ENCODE data around the gene RBBP8.

DNA sequence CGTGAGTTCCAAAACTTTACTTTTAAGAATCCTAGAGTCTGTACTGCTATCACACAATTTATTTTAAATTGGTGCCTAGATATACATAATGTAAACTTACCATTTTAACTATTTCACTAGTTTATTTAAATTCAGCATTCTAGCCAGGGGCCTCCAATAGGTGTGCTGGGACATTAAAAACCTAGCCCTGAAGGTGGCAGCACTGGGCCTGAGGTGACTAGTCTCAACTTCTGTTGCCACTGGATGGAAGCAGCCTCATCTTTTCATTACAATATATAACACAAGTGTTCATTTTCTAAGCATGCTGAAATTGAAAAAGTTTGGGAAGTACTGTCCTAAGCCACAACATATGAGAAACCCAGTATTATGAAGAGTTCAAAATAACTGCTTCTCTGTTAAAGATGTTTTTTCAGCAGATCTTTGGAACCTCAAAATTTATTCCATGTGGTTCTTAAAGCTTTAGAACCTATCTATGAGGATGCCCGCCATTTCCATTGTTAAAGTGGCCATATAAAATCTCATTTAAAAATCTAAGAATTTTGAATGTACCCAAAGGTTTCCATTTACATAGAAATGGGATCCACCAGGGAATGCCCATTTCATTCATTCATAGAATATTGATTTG, 2.9 kb upstream of the RBBP8 start:
- TF ChIP-seq, protein P1, sequence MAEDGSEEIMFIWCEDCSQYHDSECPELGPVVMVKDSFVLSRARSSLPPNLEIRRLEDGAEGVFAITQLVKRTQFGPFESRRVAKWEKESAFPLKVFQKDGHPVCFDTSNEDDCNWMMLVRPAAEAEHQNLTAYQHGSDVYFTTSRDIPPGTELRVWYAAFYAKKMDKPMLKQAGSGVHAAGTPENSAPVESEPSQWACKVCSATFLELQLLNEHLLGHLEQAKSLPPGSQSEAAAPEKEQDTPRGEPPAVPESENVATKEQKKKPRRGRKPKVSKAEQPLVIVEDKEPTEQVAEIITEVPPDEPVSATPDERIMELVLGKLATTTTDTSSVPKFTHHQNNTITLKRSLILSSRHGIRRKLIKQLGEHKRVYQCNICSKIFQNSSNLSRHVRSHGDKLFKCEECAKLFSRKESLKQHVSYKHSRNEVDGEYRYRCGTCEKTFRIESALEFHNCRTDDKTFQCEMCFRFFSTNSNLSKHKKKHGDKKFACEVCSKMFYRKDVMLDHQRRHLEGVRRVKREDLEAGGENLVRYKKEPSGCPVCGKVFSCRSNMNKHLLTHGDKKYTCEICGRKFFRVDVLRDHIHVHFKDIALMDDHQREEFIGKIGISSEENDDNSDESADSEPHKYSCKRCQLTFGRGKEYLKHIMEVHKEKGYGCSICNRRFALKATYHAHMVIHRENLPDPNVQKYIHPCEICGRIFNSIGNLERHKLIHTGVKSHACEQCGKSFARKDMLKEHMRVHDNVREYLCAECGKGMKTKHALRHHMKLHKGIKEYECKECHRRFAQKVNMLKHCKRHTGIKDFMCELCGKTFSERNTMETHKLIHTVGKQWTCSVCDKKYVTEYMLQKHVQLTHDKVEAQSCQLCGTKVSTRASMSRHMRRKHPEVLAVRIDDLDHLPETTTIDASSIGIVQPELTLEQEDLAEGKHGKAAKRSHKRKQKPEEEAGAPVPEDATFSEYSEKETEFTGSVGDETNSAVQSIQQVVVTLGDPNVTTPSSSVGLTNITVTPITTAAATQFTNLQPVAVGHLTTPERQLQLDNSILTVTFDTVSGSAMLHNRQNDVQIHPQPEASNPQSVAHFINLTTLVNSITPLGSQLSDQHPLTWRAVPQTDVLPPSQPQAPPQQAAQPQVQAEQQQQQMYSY (CRISPR knock-in tag; IDR thresholded peaks at IDR 0.05), result no peak
- TF ChIP-seq, protein P2, sequence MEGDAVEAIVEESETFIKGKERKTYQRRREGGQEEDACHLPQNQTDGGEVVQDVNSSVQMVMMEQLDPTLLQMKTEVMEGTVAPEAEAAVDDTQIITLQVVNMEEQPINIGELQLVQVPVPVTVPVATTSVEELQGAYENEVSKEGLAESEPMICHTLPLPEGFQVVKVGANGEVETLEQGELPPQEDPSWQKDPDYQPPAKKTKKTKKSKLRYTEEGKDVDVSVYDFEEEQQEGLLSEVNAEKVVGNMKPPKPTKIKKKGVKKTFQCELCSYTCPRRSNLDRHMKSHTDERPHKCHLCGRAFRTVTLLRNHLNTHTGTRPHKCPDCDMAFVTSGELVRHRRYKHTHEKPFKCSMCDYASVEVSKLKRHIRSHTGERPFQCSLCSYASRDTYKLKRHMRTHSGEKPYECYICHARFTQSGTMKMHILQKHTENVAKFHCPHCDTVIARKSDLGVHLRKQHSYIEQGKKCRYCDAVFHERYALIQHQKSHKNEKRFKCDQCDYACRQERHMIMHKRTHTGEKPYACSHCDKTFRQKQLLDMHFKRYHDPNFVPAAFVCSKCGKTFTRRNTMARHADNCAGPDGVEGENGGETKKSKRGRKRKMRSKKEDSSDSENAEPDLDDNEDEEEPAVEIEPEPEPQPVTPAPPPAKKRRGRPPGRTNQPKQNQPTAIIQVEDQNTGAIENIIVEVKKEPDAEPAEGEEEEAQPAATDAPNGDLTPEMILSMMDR (IDR thresholded peaks at IDR 0.05), result peak; percentile 62; the same call in 1 of the 2 replicates
- no peak for TF ChIP-seq ZNF121 (CRISPR knock-in tag; IDR thresholded peaks at IDR 0.05)
- no peak for TF ChIP-seq ESRRA (CRISPR knock-in tag; IDR thresholded peaks at IDR 0.05; ENCODE audit: borderline replicate concordance)
- TF ChIP-seq, protein P3, sequence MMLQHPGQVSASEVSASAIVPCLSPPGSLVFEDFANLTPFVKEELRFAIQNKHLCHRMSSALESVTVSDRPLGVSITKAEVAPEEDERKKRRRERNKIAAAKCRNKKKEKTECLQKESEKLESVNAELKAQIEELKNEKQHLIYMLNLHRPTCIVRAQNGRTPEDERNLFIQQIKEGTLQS (CRISPR knock-in tag; conservative IDR thresholded peaks at IDR 0.05), result no peak
- TF ChIP-seq, protein P4, sequence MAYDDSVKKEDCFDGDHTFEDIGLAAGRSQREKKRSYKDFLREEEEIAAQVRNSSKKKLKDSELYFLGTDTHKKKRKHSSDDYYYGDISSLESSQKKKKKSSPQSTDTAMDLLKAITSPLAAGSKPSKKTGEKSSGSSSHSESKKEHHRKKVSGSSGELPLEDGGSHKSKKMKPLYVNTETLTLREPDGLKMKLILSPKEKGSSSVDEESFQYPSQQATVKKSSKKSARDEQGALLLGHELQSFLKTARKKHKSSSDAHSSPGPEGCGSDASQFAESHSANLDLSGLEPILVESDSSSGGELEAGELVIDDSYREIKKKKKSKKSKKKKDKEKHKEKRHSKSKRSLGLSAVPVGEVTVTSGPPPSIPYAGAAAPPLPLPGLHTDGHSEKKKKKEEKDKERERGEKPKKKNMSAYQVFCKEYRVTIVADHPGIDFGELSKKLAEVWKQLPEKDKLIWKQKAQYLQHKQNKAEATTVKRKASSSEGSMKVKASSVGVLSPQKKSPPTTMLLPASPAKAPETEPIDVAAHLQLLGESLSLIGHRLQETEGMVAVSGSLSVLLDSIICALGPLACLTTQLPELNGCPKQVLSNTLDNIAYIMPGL (CRISPR knock-in tag; IDR thresholded peaks at IDR 0.05), result no peak
- no peak for TF ChIP-seq NR3C1 (CRISPR knock-in tag; conservative IDR thresholded peaks at IDR 0.05; ENCODE audit: low read depth)
- no peak for TF ChIP-seq FOXK1 (CRISPR knock-in tag; IDR thresholded peaks at IDR 0.05)
